Measurements from ENCODE around the gene RERG.

DNA sequence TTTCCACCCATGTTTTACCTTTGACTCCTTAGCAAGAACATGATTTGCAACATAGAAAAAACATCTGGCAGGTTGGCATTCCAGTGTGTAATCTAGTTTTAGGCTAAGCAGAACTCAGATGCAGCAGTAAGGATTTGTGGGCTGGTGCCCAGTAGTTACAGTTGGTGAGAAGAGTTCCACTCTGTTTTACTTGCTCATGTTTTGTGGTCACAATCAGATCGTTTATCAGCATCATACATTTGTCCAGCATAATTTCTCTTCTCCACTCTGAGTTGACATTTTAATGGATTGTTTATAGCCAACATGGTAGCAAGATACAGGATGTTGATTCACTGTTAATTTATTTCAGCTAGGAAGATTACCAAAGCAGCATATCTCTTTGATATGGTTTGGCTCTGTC, 128.4 kb downstream of the RERG start:
- TF ChIP-seq, protein P1, sequence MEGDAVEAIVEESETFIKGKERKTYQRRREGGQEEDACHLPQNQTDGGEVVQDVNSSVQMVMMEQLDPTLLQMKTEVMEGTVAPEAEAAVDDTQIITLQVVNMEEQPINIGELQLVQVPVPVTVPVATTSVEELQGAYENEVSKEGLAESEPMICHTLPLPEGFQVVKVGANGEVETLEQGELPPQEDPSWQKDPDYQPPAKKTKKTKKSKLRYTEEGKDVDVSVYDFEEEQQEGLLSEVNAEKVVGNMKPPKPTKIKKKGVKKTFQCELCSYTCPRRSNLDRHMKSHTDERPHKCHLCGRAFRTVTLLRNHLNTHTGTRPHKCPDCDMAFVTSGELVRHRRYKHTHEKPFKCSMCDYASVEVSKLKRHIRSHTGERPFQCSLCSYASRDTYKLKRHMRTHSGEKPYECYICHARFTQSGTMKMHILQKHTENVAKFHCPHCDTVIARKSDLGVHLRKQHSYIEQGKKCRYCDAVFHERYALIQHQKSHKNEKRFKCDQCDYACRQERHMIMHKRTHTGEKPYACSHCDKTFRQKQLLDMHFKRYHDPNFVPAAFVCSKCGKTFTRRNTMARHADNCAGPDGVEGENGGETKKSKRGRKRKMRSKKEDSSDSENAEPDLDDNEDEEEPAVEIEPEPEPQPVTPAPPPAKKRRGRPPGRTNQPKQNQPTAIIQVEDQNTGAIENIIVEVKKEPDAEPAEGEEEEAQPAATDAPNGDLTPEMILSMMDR (conservative IDR thresholded peaks at IDR 0.05) = no peak
- no peak for TF ChIP-seq ZFX (IDR thresholded peaks at IDR 0.05)
